Femur (tissue), 1 donor: Measurements from ENCODE around the gene GDF3.
"Not testable (repeated sequence)": the region's sequence is repeated elsewhere in the genome, so short reads cannot be mapped to it uniquely, and the experiment has no call there.

Experiments
- DNase-seq: peaks from one replicate; pipeline ENCODE4 v3.0.0-alpha.2; 2017

GDF3 gene

DNA sequence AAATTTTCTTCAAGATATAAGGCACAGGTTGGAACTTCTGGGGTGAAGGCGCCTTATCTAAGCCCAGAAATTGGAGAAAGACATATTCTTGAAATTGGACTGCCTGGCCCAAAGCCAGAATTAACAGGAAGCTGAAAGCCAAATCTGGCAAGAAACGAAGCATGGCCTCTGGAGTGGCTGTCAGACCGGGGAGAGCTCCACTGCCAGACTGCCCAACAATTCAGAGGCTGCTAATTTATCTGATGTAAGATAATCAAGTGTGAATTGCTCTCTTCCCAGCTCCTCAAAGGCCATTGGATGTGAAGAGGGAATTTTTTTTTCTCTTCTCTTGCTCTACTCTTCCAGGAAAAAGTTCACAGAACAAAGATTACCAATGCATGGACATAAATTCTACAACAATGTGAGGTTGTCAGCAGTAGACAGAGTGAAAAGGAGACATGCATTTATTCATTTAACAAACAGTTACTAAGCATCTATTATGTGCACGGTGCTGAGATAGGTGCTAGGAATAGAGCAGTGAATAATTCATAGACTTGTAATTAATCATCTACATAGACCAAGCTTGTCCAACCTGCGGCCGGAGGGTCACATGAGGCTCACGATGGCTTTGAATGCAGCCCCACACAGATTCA is at the start of gene GDF3:
GDF3 (minus strand) TSS at position 210 of the 632 bp plus-strand sequence; CDS start at position 163, 47 bp downstream.
- DNase-seq = no peak

- no peak for DNase-seq
Measured at GRCh38 chr12:7732993-7733392, 37.4 kb upstream of the GDF3 start.

DNA sequence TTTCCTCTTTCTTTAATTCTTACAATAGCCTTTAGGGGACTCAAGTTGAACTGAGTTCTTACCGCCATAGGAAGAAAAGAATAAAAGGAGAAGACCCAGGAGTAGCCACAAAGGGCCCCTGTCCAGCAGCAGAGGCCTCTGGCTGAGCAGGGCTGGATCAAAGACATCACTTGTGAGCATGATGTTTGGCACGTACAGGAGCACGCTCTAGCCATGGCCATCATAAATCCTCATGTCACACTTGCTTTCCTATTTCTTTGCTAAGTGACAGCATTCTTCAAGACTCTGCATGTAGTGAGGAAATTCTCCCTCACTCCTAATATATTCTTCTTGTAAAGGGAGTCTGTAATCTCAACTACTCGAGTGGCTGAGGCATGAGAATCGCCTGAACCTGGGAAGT is 35.9 kb upstream of the GDF3 start:
- DNase-seq = no peak

GRCh38 chr12:7730984-7731383 is 35.4 kb upstream of the GDF3 start:
- not testable (repeated sequence) for DNase-seq

- no peak for DNase-seq
Measured at GRCh38 chr12:7729746-7730145, 34.2 kb upstream of the GDF3 start.

DNA sequence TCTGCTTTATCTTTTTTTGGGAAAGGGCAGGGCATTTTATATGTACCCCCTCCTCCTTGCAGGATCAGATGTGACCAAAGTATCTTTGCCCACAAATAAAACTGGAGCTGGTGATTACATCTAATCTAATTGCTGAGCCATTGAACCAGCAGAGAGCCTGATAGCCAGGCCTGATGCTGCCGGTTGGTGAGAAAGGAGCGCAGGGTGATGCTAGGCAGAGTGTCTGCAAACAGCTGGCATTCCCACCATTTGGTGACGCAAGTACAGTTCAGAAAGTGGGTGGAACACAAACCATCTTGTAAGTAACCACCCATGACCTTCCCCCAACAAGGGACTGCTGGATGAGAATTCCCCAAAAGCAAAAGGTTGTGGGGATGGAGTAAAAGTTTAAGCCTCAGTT is 28.4 kb upstream of the GDF3 start:
- no peak for DNase-seq

GRCh38 chr12:7719946-7720730 is 24.6 kb upstream of the GDF3 start:
- DNase-seq = no peak

DNA sequence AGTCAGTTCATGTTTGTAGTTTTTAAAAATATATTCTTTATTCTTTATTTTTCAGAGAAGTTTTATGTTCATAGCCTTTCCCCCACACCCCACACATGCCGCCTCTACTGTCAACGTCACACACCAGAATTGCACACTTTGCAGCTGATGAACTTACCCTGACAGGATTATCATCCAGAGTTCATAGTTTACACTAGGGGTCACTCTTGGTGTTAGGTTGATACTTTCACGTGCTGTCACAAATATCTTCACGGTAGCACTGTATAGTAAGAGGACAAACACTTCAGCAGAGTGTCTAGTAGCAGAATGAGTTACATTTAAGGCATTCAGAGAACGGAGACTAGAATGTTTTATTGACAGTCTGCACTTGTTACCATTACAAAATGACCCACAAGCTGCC is 20.8 kb upstream of the GDF3 start:
- DNase-seq = no peak

- no peak for DNase-seq
Measured at GRCh38 chr12:7712841-7713442, 17.4 kb upstream of the GDF3 start.

DNA sequence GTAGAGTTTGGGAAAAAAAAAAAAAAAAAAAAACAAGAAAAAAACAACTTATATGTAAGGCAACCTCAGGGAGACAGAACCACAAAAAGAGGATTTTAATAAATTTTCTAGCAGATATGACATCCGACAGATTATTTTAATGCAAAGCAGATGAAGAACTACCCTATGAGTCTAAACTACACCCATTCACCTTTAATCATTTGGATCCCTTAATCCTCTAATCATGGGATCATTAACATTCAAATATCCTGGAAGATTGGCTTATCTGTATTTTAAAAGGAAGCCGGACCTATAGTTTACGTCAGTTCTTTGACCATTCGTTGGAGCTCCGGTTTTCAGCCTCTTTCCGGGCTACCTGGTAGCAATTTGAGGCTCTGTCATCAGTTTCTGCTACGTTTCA is 15.6 kb upstream of the GDF3 start, which contains the start of gene DPPA3:
DPPA3 (plus strand) TSS at position 301 of the 400 bp plus-strand sequence. CDS start 138 bp downstream, outside the sequence.
- DNase-seq = no peak

DNA sequence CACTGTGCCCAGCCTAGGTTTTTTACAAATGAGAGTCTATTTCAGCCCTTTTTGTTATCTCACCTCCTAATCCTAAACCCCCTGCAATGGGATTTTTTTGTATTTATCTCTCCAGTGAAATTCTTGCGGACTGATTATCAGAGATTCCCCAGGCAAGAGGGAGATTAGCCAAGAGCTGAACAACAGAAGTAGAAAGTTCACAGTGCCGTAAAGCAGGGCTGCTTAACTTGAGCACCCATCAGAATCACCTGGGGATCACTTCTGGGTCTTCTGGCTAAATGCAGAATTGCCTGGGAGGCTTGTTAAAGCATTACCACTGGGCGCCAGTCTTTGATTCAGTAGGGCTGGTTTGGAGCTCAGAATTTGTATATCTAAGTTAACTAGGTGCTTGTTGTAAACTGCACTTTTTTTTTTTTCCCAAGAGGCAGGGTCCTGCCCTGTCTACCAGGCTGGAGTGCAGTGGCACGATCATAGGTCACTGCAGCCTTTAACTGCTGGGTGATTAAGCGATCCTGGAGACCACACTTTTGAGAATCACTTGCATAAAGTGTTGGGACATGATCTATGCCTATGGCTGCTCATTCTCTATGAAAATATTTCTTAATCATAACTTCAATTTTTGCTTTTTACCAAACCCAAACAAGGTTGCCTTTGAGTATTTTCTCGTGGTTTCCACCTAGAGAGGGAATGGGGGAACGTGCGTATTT is 14.5 kb upstream of the GDF3 start:
- DNase-seq = no peak

DNA sequence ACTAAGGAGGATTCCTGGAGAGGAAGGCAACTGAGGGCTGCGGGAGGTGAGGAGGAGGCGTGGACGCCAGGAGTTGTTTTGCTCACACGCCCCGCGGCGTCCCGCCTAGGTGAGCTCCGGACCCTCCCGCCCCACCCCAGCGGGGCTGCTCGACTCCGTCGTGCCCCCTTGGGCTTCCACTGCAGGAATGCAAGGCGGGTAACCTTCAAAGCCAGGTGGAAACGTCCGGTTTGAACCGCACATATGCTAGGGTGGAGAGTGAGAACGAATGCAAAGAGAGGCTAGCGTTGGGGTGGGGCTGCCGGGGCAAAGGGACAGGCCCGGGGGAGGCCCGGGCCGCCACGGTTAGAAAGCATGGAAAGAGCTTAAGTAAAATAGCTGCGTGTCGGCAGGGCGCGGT is 10.3 kb upstream of the GDF3 start:
- no peak for DNase-seq

DNA sequence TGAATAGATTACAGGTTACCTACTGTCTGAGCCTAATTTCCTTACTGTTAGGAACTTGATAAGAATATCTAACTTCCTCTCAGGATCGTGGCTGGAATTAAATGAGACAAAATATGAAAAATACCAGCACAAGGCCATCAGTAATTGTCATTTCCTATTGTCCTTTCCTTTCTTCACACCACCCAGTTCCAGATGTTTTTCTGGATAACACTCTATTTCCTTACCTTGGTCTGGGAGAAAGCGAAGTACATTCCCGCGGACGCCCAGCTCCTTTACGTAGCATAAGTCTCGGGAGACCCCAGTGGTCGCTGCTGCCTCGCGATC is 376 bp downstream of the GDF3 start:
- DNase-seq = no peak

GRCh38 chr12:7694556-7695236 is 879 bp downstream of the GDF3 start:
- no peak for DNase-seq

DNA sequence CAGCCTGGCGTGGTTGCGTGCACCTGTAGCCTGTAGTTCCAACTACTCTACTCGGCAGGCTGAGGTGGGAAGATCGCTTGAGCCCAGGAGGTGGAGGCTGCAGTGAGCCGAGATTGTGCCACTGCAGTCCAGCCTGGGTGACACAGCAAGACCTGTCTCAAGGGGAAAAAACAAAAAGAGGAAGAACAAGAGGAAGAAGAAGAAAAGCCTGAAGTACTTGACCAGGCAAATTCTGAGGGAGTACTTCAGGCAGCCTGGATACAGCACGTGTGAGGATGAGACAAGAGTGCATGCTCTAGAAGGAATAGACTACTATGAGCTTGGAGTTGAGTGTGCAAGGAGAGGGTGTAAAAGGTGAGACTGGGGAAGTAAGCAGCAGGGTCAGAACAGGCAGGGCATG is 1.8 kb downstream of the GDF3 start:
- DNase-seq = no peak

- no peak for DNase-seq
Measured at GRCh38 chr12:7681535-7681934, 14.0 kb downstream of the GDF3 start.

- no peak for DNase-seq
Measured at GRCh38 chr12:7679251-7680045, 16.1 kb downstream of the GDF3 start.

DNA sequence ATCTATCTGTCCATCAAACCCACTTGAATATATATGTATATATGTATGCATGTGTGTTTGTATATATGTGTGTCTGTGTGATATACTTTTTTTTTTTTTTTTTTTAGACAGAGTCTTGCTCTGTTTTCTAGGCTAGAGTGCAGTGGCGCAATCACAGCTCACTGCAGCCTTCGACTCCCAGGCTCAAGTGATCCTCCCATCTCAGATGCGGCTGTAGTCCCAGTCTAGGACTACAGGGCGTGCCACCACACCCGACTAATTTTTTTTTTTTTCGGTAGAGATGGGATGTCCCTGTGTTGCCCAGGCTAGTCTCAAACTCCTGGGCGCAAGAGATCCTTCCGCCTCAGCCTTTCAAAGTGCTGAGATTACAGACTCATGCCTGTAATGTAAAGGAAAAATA is 16.8 kb downstream of the GDF3 start:
- DNase-seq = no peak

GRCh38 chr12:7677432-7677888 is 18.1 kb downstream of the GDF3 start:
- not testable (repeated sequence) for DNase-seq

- DNase-seq = not testable (repeated sequence)
Measured at GRCh38 chr12:7675455-7675854, 20.1 kb downstream of the GDF3 start.

- no peak for DNase-seq
Measured at GRCh38 chr12:7668171-7668570, 27.4 kb downstream of the GDF3 start.

- no peak for DNase-seq
Measured at GRCh38 chr12:7667125-7667524, 28.4 kb downstream of the GDF3 start.
